ENCODE measurements around the gene WDR88.

DNA sequence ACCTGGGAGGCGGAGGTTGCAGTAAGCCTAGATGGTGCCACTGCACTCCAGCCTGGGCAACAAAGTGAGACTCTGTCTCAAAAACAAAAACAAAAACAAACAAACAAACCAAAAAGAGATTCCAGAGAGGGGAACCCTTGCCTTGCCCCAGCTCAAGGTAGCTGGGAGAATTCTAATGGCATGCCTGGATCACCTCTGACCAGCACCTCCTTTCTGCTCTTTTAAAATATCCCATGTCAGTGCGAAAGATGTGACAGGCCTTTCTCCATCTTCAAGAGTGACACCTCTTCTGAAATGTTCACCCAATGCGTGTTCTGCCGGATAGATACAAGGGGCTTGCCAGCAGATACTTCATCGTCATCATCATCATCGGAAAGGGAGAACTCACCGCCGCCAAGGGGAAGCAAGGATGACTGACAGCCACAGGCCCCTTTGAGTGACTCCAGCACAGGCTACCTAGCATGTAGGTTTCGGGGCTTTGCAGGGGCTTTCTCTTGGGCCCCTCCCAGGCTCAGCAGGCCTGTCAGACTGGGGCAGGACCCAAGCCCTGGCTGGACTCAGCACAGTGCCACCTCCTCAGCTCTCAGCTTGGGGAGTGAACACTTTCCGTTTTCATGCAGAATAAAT, 43.4 kb downstream of the WDR88 start:
- TF ChIP-seq, protein P1, sequence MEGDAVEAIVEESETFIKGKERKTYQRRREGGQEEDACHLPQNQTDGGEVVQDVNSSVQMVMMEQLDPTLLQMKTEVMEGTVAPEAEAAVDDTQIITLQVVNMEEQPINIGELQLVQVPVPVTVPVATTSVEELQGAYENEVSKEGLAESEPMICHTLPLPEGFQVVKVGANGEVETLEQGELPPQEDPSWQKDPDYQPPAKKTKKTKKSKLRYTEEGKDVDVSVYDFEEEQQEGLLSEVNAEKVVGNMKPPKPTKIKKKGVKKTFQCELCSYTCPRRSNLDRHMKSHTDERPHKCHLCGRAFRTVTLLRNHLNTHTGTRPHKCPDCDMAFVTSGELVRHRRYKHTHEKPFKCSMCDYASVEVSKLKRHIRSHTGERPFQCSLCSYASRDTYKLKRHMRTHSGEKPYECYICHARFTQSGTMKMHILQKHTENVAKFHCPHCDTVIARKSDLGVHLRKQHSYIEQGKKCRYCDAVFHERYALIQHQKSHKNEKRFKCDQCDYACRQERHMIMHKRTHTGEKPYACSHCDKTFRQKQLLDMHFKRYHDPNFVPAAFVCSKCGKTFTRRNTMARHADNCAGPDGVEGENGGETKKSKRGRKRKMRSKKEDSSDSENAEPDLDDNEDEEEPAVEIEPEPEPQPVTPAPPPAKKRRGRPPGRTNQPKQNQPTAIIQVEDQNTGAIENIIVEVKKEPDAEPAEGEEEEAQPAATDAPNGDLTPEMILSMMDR (IDR thresholded peaks at IDR 0.05) = no peak
- TF ChIP-seq POLR2A (IDR thresholded peaks at IDR 0.05) = no peak

All from ovary (tissue), 3 donors.